M059J (cell line): Measurements from ENCODE around the gene TMUB2. TPM values are rescaled to one million over a fixed set of nuclear protein-coding genes. Genes with fewer than 3 reads are reported as not detected.

Experiments used
- DNase-seq: peaks from one replicate; pipeline ENCODE4 v3.0.0-alpha.2; 2012; ENCODE audit warnings: low read depth
- total RNA-seq: library from RNA; depleted of rRNA; stranded (reverse); fragments of >200 nt; shearing (Covaris generic); gene quantifications from 2 replicates; pipeline ENCODE4 v1.2.3, GENCODE V29; 2014

Gene TMUB2
- total RNA-seq, 1 experiment from 2014 or later: 37.6 TPM

GRCh38 chr17:44176671-44177501, 9.9 kb upstream of the TMUB2 start:
- DNase-seq: no peak

GRCh38 chr17:44177640-44178039, 9.1 kb upstream of the TMUB2 start:
- no peak for DNase-seq

DNA sequence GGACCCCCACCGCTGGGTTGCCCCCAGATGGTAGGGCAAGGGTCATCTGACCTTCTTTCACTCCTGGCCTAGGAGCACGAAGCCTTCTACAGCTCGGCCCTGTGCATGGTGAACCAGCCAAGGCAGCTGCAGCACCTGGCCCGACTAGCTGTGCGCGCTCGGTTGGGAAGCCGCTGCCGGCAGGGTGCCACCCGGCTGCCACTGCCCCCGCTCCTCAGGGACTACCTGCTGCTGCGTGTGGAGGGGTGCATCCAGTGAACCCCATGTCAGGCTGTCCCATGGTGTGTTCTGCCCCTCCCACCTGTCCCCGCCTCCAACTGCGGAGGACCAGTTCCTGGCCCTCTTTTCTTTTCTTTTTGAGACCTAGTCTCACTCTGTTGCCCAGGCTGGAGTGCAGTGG, 8.6 kb upstream of the TMUB2 start:
- no peak for DNase-seq

DNA sequence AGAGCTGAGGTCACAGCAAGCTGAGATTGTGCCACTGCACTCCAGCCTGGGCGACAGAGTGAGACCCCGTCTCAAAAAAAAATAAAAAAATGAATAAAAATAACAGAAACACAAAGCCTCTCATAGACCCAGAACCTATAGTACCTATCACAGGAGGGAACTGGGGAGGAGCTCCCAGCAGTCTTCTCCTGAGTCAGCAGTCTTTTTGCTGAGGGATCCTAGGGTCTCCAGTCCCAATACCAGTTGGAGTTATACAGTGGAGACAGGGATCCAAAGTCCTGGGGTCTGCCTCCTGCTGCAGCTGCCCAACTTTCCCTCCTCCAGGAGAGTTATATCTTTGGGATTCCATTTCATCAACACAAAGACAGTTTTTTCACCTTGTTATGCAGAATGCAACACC, 3.7 kb upstream of the TMUB2 start:
- no peak for DNase-seq

DNA sequence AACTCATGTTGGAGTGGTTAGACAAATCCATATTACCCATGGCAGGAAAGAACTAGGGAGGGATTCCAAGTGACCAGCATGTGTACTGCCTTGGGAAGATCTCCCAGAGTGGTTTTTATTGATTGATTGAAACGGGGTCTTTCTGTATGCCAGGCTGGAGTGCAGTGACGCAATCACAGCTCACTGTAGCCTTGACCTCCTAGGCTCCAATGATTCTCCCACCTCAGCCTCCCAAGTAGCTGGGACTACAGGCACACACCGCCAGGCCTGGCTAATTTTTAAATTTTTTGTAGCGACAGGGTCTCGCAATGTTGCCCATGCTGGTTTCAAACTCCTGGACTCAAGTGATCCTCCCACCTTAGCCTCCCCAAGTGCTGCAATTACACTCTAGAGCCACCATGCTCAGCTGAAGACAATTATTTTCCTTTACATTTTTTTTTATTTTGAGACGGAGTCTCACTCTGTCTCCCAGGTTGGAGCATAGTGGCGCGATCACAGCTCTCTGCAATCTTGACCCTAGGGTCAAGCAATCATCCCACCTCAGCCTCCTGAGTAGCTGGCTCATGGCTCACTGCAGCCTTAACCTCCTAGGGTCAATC, 2.5 kb upstream of the TMUB2 start:
- no peak for DNase-seq

DNA sequence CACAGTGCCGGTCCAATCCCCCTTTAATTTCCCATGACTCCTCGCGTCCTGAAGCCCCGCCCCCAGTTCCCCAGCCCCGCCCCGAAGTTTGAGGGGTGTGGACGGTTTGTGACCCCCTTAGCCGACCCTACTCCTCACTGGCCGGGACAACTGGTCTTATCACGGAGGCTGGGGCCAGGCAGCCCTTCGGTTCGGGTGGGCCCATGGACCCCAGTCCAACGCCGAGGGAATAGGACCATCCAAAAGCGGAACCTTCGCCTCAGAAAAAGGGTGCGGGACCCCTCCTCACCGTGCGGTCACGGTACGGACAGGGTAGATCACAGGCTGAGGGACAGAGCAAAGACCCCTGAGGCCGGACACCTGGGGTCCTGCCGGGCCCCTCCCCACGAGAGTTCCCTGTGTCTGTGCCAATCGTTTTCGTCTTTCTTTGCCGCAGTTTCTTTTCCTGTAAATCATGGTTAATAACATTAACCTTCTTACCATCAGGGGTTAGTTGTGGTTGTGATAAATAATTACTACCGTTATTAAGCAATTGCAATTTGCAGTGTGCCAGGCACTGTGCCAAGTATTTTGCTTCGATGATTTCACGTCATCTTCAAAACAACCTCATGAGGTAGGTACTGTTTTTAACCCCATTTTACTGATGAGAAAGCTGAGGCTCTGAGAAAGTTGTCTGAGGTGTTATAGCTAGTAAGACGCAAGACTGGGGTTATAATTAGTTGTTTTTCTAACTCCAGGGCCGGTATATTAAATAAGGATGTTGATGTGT, 543 bp downstream of the TMUB2 start:
- DNase-seq: no peak

GRCh38 chr17:44188576-44189403, 2.0 kb downstream of the TMUB2 start:
- DNase-seq: no peak

- no peak for DNase-seq
Observed at GRCh38 chr17:44190481-44190880, 3.7 kb downstream of the TMUB2 start.

DNA sequence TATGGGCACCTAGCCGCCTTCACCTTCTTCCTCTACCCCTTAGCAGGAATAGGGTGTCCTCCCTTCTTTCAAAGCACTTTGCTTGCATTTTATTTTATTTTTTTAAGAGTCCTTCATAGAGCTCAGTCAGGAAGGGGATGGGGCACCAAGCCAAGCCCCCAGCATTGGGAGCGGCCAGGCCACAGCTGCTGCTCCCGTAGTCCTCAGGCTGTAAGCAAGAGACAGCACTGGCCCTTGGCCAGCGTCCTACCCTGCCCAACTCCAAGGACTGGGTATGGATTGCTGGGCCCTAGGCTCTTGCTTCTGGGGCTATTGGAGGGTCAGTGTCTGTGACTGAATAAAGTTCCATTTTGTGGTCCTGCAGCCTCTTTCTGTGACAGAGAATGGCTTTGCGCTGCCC, 4.6 kb downstream of the TMUB2 start:
- DNase-seq: no peak

- no peak for DNase-seq
Observed at GRCh38 chr17:44191941-44192496, 5.2 kb downstream of the TMUB2 start.

- no peak for DNase-seq
Observed at GRCh38 chr17:44192750-44193149, 6.0 kb downstream of the TMUB2 start.

DNA sequence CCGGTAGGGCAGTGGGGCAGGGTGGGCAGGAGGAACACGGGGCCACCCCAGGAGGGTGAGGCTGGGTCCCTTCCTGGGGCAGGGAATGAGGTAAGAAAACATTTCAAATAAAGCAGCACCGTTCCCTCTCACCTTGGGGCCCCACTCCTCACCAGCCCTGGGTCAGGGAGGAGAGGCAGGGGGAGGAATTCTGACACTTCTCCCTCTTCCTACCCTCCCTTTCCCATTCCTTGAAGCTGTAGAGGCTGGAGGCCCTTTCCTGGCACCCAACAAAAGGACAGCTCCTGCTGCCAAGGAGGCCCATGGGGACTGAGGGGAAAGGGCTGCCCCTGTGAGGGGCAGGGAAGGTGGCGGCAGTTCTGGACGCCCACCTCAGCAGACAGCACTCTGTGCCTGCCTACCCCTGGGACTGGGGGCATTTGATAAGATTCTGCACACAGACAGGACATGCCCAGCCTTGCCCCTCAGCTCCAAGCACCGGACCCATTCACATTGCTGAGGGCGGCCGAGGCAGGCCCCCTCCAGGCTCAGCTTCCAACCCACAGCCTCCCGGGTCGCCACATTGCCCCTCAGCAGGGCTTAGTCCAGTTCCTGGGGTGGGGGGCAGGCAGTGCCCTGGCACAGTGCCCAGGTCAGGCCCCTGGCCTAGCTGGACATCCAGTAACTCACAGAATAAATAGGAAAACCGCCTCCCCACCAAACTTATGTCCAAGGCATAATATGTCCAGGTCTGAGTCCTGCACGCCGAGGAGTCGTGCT, 6.7 kb downstream of the TMUB2 start:
- DNase-seq: no peak

DNA sequence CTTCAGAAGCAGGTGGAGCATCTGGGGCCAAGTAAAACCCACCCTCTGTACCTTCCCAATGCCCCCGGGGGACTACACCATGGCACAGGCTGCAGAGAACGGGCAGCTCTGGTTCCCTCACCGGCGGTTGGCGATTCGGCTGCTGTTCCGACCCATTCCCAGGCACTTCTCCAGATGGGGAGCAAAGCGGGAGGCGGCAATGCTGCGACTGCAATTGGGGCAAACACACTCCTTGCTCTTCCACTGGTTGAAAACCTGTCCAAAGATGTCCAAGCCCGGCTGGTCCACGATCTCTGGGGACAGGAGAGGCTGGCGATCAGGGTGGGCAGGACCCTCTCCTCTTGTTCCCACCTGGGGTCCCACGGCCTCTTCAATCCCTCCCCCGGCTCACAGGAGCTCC, 10.3 kb downstream of the TMUB2 start:
- DNase-seq: no peak

- peak; percentile 57 for DNase-seq
Observed at GRCh38 chr17:44197980-44198720, 11.4 kb downstream of the TMUB2 start.

DNA sequence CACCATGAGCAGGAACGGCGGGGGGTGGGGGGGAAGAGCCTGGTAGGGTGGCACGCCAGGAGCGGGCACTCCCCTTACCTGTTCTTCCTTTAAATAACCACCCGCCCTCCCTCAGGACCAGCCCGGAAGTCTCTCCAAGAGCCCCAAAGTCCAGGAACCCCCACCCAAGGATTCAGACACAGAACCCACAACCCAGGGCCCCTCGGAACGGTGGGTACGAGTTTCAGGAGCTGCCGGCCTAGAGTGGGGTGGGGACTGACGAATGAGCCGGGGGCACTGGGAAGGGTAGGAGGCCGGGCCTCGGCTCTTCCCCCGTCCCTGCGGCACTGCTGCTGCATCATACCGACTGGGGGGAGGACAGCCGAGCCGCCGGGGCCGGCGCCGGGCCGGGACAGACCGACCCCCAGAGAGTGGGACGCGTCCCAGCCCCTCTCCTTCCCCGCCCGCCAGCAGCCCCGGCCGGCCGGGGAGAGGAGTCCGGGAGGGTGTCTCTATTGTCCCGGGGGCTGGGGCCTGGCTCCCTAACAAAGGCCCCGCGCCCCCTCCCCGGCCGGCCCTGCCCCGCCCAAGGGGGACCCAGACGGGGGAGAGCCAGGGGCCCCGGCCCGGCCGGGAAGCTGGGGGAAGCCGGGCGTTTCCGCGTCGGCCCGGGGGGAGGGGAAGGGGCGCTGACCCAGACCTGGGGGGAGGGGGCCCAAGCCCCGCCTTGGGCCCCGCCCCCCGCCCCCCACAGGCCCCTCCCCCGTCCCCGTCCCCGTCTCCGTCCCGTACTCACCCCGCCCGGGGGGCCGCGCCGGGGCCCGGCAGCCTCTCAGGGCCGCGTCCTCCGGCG, 12.2 kb downstream of the TMUB2 start:
- DNase-seq: peak; percentile 40

DNA sequence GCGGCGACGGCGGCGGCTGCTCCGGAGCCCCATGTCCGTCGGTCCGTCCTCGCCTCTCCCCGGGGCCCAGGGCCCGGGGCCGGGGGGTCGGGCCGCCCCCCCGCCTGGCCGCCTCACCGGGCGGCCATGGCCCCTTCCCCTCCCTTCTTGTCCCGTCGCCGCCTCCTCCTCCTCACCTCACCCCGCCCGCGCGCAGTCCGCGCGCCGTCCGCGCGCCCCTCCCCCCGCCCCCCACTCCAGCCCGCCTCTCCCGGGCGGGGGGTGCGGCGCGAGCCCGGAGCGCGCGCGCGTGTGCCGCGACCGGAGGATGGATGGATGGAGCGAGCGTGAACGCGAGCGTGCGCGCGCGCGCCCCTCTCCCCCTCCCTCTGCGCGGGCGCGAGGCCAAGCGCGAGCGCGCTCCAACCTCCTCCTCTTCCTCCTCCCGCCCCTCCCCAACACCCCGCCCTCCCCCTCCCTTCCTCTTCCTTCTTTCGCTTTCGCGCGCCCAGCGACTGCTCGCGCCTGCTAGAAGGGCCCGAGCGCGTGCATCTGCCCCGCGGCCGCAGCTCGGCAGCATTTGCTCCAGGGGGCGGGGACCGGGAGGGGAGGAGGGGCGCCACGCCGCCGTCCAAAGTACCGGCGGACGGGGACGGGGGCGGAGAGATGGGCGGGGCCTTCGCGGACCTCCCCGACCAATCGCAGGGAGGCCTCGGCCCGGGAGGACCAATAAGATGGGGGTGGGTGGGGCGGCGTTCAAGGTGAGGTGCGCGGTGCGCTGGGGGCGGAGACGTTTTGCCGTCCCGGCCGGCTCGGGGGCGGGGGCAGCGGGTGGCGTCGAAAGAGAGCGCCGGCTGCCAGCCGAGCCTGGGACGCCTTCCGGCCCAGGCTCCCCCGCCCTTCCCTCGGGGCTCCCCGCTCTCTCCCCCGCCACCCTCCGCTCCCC, 13.0 kb downstream of the TMUB2 start, which contains the start of gene ATXN7L3:
Gene ATXN7L3 (minus strand): TSS at position 332 of the 925 bp plus-strand sequence. CDS start 1,814 bp downstream, outside the sequence.
- DNase-seq: peak; percentile 95

- DNase-seq: no peak
Observed at GRCh38 chr17:44200478-44201155, 13.8 kb downstream of the TMUB2 start.
